Right atrium auricular region (tissue), 2 donors: ENCODE measurements around the gene ULK4. TPM values are rescaled to one million over a fixed set of nuclear protein-coding genes. Genes with fewer than 3 reads are reported as not detected.
A peak's percentile ranks its signal among the peaks of the same experiment; 100 is the strongest.

Source experiments
- DNase-seq: peaks from one replicate; pipeline ENCODE4 v3.0.0-alpha.2; 2019; ENCODE audit warnings: low spot score
- H3K27ac ChIP-seq, 2 donors: fragments of 200-600 bp; sonication (generic); 1 replicate in 1 of 2; 2 replicates in 1 of 2; pipeline ENCODE4 v1.5.1; 2016 to 2019
- H3K27me3 ChIP-seq, 2 donors: fragments of 200-600 bp; sonication (generic); one replicate each; pipeline versions ENCODE4 v1.5.1 to v1.6.0; 2017 to 2019
- H3K36me3 ChIP-seq: fragments of 200-600 bp; sonication (generic); one replicate; pipeline ENCODE4 v1.5.1; 2016
- H3K4me1 ChIP-seq, 2 donors: fragments of 200-600 bp; sonication (generic); one replicate each; pipeline versions ENCODE4 v1.5.1 to v1.6.0; 2017 to 2019
- H3K4me3 ChIP-seq, 2 donors: fragments of 200-600 bp; sonication (generic); 1 replicate in 1 of 2; 2 replicates in 1 of 2; pipeline ENCODE4 v1.5.1; 2017 to 2019; ENCODE audit warnings: mild to moderate bottlenecking in 1 of 2, moderate library complexity in 1 of 2
- H3K9me3 ChIP-seq, 2 donors: fragments of 200-600 bp; sonication (generic); one replicate each; pipeline ENCODE4 v1.5.1; 2019
- CTCF ChIP-seq, 2 donors: fragments of 200-600 bp; sonication (generic); IDR thresholded peaks; one replicate each; pipeline ENCODE4 v1.5.1; 2019; ENCODE audit warnings: antibody characterized with exemption in 2 of 2
- total RNA-seq, 2 donors: library from RNA; depleted of rRNA; stranded (reverse); fragments of >200 nt; gene quantifications; one replicate each; pipeline ENCODE4 v1.1.0, GENCODE V29; 2016

The ULK4 gene
- total RNA-seq, 2 donors from 2014 or later = 7.1 to 10.1 TPM

GRCh38 chr3:41578798-41579197, 383.1 kb downstream of the ULK4 start:
- H3K4me1 ChIP-seq = peaks cover 0 to 11% of the 10 kb centered on the region in 2 donors
- DNase-seq = no peak
- no peaks in the 10 kb centered on the region for H3K36me3 ChIP-seq
- no peaks in the 10 kb centered on the region for H3K27me3 ChIP-seq
- H3K9me3 ChIP-seq = no peaks in the 10 kb centered on the region
- no peak overlapping the region for H3K27ac ChIP-seq
- no peak overlapping the region for H3K4me3 ChIP-seq
- TF ChIP-seq CTCF (IDR thresholded peaks at IDR 0.05) = no peak

- no peaks in the 10 kb centered on the region for H3K36me3 ChIP-seq
- no peaks in the 10 kb centered on the region for H3K27me3 ChIP-seq
- DNase-seq = no peak
- no peaks in the 10 kb centered on the region for H3K9me3 ChIP-seq
- no peak for TF ChIP-seq CTCF (IDR thresholded peaks at IDR 0.05)
- H3K4me3 ChIP-seq = no peak overlapping the region
- peaks cover 0 to 11% of the 10 kb centered on the region in 2 donors for H3K4me1 ChIP-seq
- H3K27ac ChIP-seq = peak overlapping the region; percentile 26 to 30
These were observed 386.2 kb downstream of the ULK4 start for GRCh38 chr3:41575724-41576123.

- H3K27ac ChIP-seq = peak overlapping the region in 1 of 2 donors; percentile 30
- peak in 1 of 2 donors; percentile 37 for TF ChIP-seq CTCF (IDR thresholded peaks at IDR 0.05)
These were observed 387.0 kb downstream of the ULK4 start for GRCh38 chr3:41574900-41575299.

GRCh38 chr3:41573591-41573990, 388.3 kb downstream of the ULK4 start:
- H3K4me1 ChIP-seq = peaks cover 0 to 11% of the 10 kb centered on the region in 2 donors
- DNase-seq = no peak
- no peaks in the 10 kb centered on the region for H3K36me3 ChIP-seq
- TF ChIP-seq CTCF (IDR thresholded peaks at IDR 0.05) = no peak
- no peaks in the 10 kb centered on the region for H3K27me3 ChIP-seq
- H3K27ac ChIP-seq = no peak overlapping the region
- no peaks in the 10 kb centered on the region for H3K9me3 ChIP-seq
- no peak overlapping the region for H3K4me3 ChIP-seq

More at GRCh38 chr3:41574900-41575299, 387.0 kb downstream of the ULK4 start:
- Histone ChIP-seq H3K27me3 (no peaks in the 10 kb centered on the region), H3K36me3 (no peaks in the 10 kb centered on the region), H3K9me3 (no peaks in the 10 kb centered on the region), H3K4me3 (no peak overlapping the region), H3K4me1 (peaks cover 0 to 11% of the 10 kb centered on the region in 2 donors)
- DNase-seq = no peak

- Histone ChIP-seq H3K27me3 (no peaks in the 10 kb centered on the region), H3K4me1 (peaks cover 0 to 11% of the 10 kb centered on the region in 2 donors), H3K9me3 (no peaks in the 10 kb centered on the region), H3K27ac (no peak overlapping the region), H3K36me3 (no peaks in the 10 kb centered on the region), H3K4me3 (no peak overlapping the region)
- no peak for DNase-seq
- TF ChIP-seq CTCF (IDR thresholded peaks at IDR 0.05) = no peak
These were observed 389.8 kb downstream of the ULK4 start for GRCh38 chr3:41572092-41572491.

- Histone ChIP-seq H3K27ac (no peak overlapping the region), H3K36me3 (no peaks in the 10 kb centered on the region), H3K4me1 (no peaks in the 10 kb centered on the region), H3K9me3 (no peaks in the 10 kb centered on the region), H3K27me3 (no peaks in the 10 kb centered on the region), H3K4me3 (no peak overlapping the region)
- DNase-seq = no peak
- TF ChIP-seq CTCF (IDR thresholded peaks at IDR 0.05) = no peak
These were observed 392.1 kb downstream of the ULK4 start for GRCh38 chr3:41569632-41570305.
